CD4-positive, alpha-beta T cell (primary cell): ENCODE results near the gene FRMD3. TPM values are rescaled to one million over a fixed set of nuclear protein-coding genes. Genes with fewer than 3 reads are reported as not detected.

Experiments
- ATAC-seq: fragments of 200-7000 bp; cut with Tn5 transposase; one replicate; pipeline ENCODE4 v1.10.0; 2022; ENCODE audit warnings: mild to moderate bottlenecking; ENCODE audit not compliant: poor library complexity
- CTCF ChIA-PET: fragments of 350-600 bp; sonication (Branson Sonifier 250); formaldehyde crosslinking; loops from one replicate; lab custom pipeline; 2021; ENCODE audit warnings: antibody characterized with exemption, inconsistent platforms; lab: Charles Lee
- POLR2A ChIA-PET: fragments of 350-600 bp; sonication (Branson Sonifier 250); formaldehyde crosslinking; loops from one replicate; lab custom pipeline; 2021; ENCODE audit warnings: antibody characterized with exemption, inconsistent platforms; lab: Charles Lee
- DNase-seq, 14 experiments: peaks; one replicate each; pipeline ENCODE4 v3.0.0-alpha.2; 2013 to 2020; ENCODE audit warnings: mixed read lengths in 2 of 14
- H3K27ac ChIP-seq, 2 donors: one replicate each; pipeline versions ENCODE4 v1.5.1 to v1.7.0; 2013; ENCODE audit warnings: low read length in 2 of 2, low read depth in 1 of 2, mild to moderate bottlenecking in 1 of 2
- H3K27me3 ChIP-seq, 2 experiments: 1 replicate in 1 of 2; 2 replicates in 1 of 2; pipeline versions ENCODE4 v1.6.1 to v1.7.0; 2013; ENCODE audit warnings: low read length in 2 of 2, control low read depth in 1 of 2, mild to moderate bottlenecking in 1 of 2, moderate library complexity in 1 of 2; ENCODE audit not compliant: insufficient read depth in 2 of 2, control insufficient read depth in 1 of 2
- H3K36me3 ChIP-seq: one replicate; pipeline ENCODE4 v1.6.1; 2013; ENCODE audit warnings: low read length, control low read depth; ENCODE audit not compliant: insufficient read depth
- H3K4me1 ChIP-seq: one replicate; pipeline ENCODE4 v1.6.1; 2013; ENCODE audit warnings: low read length, control low read depth; ENCODE audit not compliant: insufficient read depth
- H3K4me3 ChIP-seq: one replicate; pipeline ENCODE4 v1.5.1; 2013; ENCODE audit warnings: mild to moderate bottlenecking, low read length, moderate library complexity
- H3K9me3 ChIP-seq, 2 experiments: 1 replicate in 1 of 2; 2 replicates in 1 of 2; pipeline versions ENCODE4 v1.6.1 to v1.7.0; 2013; ENCODE audit warnings: low read length in 2 of 2, mild to moderate bottlenecking in 2 of 2, control low read depth in 1 of 2, moderate library complexity in 1 of 2; ENCODE audit not compliant: control insufficient read depth in 1 of 2, insufficient read depth in 1 of 2
- H3K27ac Mint-ChIP-seq: one replicate; pipeline ENCODE4 v1.8.0; 2020; ENCODE audit warnings: mixed read lengths
- H3K27me3 Mint-ChIP-seq: one replicate; pipeline ENCODE4 v1.8.0; 2021; ENCODE audit warnings: mixed read lengths
- H3K36me3 Mint-ChIP-seq: one replicate; pipeline ENCODE4 v1.8.0; 2021; ENCODE audit warnings: low read depth, mixed read lengths
- H3K4me1 Mint-ChIP-seq: one replicate; pipeline ENCODE4 v1.8.0; 2021; ENCODE audit warnings: low read depth, mixed read lengths
- H3K4me3 Mint-ChIP-seq: one replicate; pipeline ENCODE4 v1.8.0; 2020; ENCODE audit warnings: mild to moderate bottlenecking, mixed read lengths
- H3K9me3 Mint-ChIP-seq: one replicate; pipeline ENCODE4 v1.8.0; 2020; ENCODE audit warnings: mixed read lengths
- intact Hi-C, 2 experiments: fragments of 100-400 bp; cut with DNase I in 1 of 2; cut with micrococcal nuclease in 1 of 2; formaldehyde crosslinking; loops; one replicate each; pipeline versions ENCODE4 v1.15.1 to v1.9.0; 2023 to 2025; cut with DNase I, micrococcal nuclease
- total RNA-seq, 174 experiments: library from RNA in 2 of 174; stranded (reverse) in 2 of 174; gene quantifications; one replicate each; pipeline ENCODE4 v1.2.3 and lab custom pipeline; 2021 to 2026
- TF ChIP-seq, protein P1 (sequence below): fragments of 200-600 bp; IDR thresholded peaks from one replicate; pipeline ENCODE4 v1.8.0; 2022; ENCODE audit warnings: antibody characterized with exemption, mild to moderate bottlenecking

Gene FRMD3
- total RNA-seq, 2 experiments from 2014 or later, result 0.53 to 1.0 TPM

DNA sequence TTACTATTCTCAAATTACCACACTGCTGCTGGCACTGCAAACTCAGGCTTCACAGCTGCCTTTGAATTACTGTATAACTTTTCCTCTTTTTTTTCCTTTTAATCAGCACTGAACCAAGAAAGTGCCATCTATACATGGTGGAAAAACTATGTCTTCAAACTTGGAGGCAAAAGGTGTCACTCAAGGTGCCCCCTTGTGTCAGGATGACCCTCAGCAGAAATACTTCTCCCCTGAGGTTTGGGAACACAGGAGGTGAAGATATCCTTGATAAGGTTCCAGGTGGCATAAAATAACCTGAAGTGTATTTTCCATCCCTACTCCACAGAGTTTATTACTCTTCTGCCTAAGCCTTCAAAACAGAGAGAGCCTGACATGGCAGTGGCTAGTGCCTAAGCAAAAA, 14.5 kb downstream of the FRMD3 start:
- intact Hi-C loops, result no loop called here
- H3K9me3 Mint-ChIP-seq, result no peaks in the 10 kb centered on the region
- POLR2A ChIA-PET, result no interaction called here
- no peak overlapping the region for H3K4me3 ChIP-seq
- no peak overlapping the region for H3K27ac ChIP-seq
- ATAC-seq (no peak), DNase-seq (no peak)
- H3K36me3 ChIP-seq, result no peaks in the 10 kb centered on the region
- H3K27me3 ChIP-seq, result no peaks in the 10 kb centered on the region
- no peak overlapping the region for H3K4me3 Mint-ChIP-seq
- H3K36me3 Mint-ChIP-seq, result no peaks in the 10 kb centered on the region
- CTCF ChIA-PET, result no interaction called here
- TF ChIP-seq, protein P1, sequence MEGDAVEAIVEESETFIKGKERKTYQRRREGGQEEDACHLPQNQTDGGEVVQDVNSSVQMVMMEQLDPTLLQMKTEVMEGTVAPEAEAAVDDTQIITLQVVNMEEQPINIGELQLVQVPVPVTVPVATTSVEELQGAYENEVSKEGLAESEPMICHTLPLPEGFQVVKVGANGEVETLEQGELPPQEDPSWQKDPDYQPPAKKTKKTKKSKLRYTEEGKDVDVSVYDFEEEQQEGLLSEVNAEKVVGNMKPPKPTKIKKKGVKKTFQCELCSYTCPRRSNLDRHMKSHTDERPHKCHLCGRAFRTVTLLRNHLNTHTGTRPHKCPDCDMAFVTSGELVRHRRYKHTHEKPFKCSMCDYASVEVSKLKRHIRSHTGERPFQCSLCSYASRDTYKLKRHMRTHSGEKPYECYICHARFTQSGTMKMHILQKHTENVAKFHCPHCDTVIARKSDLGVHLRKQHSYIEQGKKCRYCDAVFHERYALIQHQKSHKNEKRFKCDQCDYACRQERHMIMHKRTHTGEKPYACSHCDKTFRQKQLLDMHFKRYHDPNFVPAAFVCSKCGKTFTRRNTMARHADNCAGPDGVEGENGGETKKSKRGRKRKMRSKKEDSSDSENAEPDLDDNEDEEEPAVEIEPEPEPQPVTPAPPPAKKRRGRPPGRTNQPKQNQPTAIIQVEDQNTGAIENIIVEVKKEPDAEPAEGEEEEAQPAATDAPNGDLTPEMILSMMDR, result no peak
- no peaks in the 10 kb centered on the region for H3K9me3 ChIP-seq
- no peaks in the 10 kb centered on the region for H3K4me1 ChIP-seq
- H3K4me1 Mint-ChIP-seq, result no peaks in the 10 kb centered on the region
- no peaks in the 10 kb centered on the region for H3K27me3 Mint-ChIP-seq
- no peak overlapping the region for H3K27ac Mint-ChIP-seq

DNA sequence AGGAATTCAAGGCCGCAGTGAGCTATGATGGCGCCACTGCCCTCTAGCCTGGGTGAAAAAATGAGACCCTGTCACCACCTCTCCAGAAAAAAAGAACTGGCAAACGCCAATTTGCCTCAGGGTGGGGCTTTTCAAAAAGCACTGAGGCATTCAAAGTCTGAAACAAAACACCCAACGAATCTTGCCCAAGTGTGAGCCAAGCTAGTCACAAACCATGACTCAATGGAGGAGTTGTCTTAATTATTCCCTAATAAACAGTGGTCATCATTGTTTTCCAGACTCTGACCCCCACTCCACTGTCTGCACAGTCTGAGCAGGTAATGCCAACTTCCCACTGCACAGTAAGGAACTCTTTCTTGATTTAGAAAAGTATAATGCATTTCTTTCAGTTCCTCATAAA, 16.8 kb downstream of the FRMD3 start:
- ATAC-seq (no peak), DNase-seq (no peak)
- ChIA-PET POLR2A (no interaction called here), CTCF (no interaction called here)
- Histone ChIP-seq H3K9me3 (no peaks in the 10 kb centered on the region), H3K4me3 (no peak overlapping the region), H3K4me1 (no peaks in the 10 kb centered on the region), H3K36me3 (no peaks in the 10 kb centered on the region), H3K27ac (no peak overlapping the region), H3K27me3 (no peaks in the 10 kb centered on the region)
- H3K4me3 Mint-ChIP-seq, result no peak overlapping the region
- H3K9me3 Mint-ChIP-seq, result peaks cover 2% of the 10 kb centered on the region
- no peaks in the 10 kb centered on the region for H3K36me3 Mint-ChIP-seq
- TF ChIP-seq, protein P1, result no peak
- H3K4me1 Mint-ChIP-seq, result no peaks in the 10 kb centered on the region
- intact Hi-C loops, result no loop called here
- no peak overlapping the region for H3K27ac Mint-ChIP-seq
- H3K27me3 Mint-ChIP-seq, result peaks cover 6% of the 10 kb centered on the region

DNA sequence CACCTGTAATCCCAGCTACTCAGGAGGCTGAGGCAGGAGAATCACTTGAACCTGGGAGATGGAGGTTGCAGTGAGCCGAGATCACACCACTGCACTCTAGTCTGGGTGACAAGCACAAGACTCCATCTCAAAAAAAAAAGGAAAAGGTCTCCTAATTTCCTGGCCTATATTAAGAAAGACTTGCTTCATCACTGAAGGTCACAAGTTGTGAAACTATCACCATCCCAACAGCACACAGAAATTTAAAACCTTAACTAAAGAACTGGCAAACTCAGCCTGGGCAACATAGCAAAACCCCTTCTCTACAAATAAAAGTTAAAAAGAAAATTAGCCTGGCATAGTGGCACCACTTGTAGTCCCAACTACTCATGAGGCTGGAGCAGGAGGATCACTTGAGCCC, 17.2 kb downstream of the FRMD3 start:
- H3K36me3 Mint-ChIP-seq, result no peaks in the 10 kb centered on the region
- no peak for DNase-seq
- no peaks in the 10 kb centered on the region for H3K4me1 Mint-ChIP-seq
- intact Hi-C loops, result no loop called here
- POLR2A ChIA-PET, result no interaction called here
- CTCF ChIA-PET, result no interaction called here
- TF ChIP-seq, protein P1, result no peak
- Histone ChIP-seq H3K36me3 (no peaks in the 10 kb centered on the region), H3K4me1 (no peaks in the 10 kb centered on the region), H3K27me3 (no peaks in the 10 kb centered on the region), H3K9me3 (no peaks in the 10 kb centered on the region), H3K27ac (no peak overlapping the region), H3K4me3 (no peak overlapping the region)
- H3K4me3 Mint-ChIP-seq, result no peak overlapping the region
- H3K9me3 Mint-ChIP-seq, result peaks cover 2% of the 10 kb centered on the region
- no peak for ATAC-seq
- H3K27ac Mint-ChIP-seq, result no peak overlapping the region
- H3K27me3 Mint-ChIP-seq, result peaks cover 6% of the 10 kb centered on the region
